GM12891 (cell line): Measurements from ENCODE around the gene SENP2.
"Not testable (repeated sequence)": the region's sequence is repeated elsewhere in the genome, so short reads cannot be mapped to it uniquely, and the experiment has no call there.

Experiments
- POLR2A ChIP-seq: IDR thresholded peaks from 2 replicates; pipeline ENCODE4 v1.6.1; 2011; ENCODE audit warnings: low read depth, low read length, control low read depth
- POLR2AphosphoS5 ChIP-seq: IDR thresholded peaks from 2 replicates; pipeline ENCODE4 v1.6.1; 2011; ENCODE audit warnings: low read depth, low read length, control low read depth
- POU2F2 ChIP-seq: IDR thresholded peaks from 2 replicates; pipeline ENCODE4 v1.6.1; 2011; ENCODE audit warnings: low read depth, mild to moderate bottlenecking, control low read depth, low read length, moderate library complexity
- TAF1 ChIP-seq: IDR thresholded peaks from 2 replicates; pipeline ENCODE4 v1.6.1; 2011; ENCODE audit warnings: low read depth, low read length, control low read depth

DNA sequence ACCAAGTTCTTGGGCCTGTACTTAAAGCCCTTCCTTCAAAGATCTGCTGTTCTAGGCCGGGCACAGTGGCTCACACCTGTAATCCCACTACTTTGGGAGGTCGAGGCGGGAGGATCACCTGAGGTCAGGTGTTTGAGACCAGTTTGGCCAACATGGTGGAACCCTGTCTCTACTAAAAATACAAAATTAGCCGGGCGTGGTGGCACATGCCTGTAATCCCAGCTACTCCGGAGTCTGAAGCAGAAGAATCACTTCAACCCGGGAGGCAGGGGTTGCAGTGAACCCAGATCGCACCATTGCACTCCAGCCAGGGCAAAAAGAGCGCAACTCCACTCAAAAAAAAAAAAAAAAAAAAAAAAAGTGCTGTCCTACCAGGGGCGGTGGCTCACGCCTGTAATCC, 52.6 kb downstream of the SENP2 start:
- TF ChIP-seq POLR2A, TAF1, POLR2AphosphoS5, POU2F2: not testable (repeated sequence)
